WI38 (cell line): ENCODE measurements around the gene S1PR1.
"Not testable (repeated sequence)": the region's sequence is repeated elsewhere in the genome, so short reads cannot be mapped to it uniquely, and the experiment has no call there.

Experiments used
- H3K4me3 ChIP-seq: 2 replicates; pipeline ENCODE4 v1.5.1; 2011; ENCODE audit warnings: low read depth, mild to moderate bottlenecking, control low read depth, low read length
- TF ChIP-seq, protein P1 (sequence below): IDR thresholded peaks from 2 replicates; pipeline ENCODE4 v1.5.1; 2012; ENCODE audit warnings: low read depth, mild to moderate bottlenecking, control low read depth, low read length

The S1PR1 gene

DNA sequence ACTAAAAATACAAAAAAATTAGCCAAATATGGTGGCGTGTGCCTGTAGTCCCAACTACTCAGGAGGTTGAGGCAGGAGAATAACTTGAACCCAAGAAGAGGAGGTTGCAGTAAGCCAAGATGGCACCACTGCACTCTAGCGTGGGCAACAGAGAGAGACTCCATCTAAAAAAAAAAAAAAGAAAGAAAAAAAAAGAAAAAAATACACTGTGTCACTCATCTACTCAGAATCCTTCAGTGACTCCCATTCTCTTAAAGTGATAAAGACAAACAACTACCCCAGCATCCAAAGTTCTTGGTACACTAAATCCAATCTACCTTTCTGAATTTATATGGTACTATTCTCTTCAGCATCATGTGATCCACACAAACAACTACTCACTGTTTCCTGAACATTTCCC is 40.2 kb upstream of the S1PR1 start:
- TF ChIP-seq, protein P1, sequence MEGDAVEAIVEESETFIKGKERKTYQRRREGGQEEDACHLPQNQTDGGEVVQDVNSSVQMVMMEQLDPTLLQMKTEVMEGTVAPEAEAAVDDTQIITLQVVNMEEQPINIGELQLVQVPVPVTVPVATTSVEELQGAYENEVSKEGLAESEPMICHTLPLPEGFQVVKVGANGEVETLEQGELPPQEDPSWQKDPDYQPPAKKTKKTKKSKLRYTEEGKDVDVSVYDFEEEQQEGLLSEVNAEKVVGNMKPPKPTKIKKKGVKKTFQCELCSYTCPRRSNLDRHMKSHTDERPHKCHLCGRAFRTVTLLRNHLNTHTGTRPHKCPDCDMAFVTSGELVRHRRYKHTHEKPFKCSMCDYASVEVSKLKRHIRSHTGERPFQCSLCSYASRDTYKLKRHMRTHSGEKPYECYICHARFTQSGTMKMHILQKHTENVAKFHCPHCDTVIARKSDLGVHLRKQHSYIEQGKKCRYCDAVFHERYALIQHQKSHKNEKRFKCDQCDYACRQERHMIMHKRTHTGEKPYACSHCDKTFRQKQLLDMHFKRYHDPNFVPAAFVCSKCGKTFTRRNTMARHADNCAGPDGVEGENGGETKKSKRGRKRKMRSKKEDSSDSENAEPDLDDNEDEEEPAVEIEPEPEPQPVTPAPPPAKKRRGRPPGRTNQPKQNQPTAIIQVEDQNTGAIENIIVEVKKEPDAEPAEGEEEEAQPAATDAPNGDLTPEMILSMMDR, result no peak

GRCh38 chr1:101198842-101199636 is 37.8 kb upstream of the S1PR1 start:
- TF ChIP-seq, protein P1, result no peak
- H3K4me3 ChIP-seq, result no peak overlapping the region

More for the DNA sequence above, 40.2 kb upstream of the S1PR1 start:
- no peak overlapping the region for H3K4me3 ChIP-seq

DNA sequence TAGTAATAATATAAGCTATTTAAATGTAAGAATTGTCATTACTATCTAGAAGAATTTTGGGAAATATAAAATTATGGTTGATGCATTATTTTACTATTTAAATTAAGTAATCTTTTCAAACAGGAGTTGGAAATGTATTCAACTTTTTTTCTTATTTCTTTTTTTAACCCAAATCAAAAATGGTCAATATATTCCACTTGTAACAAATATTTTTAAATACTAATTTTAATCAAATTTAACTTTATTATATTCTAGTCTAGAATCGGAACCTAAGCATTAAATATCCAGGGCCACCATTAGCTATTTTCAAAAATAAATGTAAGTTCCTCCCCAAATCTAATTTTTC is 37.2 kb upstream of the S1PR1 start:
- no peak overlapping the region for H3K4me3 ChIP-seq
- TF ChIP-seq, protein P1, result no peak

GRCh38 chr1:101200513-101200912 is 36.3 kb upstream of the S1PR1 start:
- TF ChIP-seq, protein P1, result no peak
- H3K4me3 ChIP-seq, result no peak overlapping the region

DNA sequence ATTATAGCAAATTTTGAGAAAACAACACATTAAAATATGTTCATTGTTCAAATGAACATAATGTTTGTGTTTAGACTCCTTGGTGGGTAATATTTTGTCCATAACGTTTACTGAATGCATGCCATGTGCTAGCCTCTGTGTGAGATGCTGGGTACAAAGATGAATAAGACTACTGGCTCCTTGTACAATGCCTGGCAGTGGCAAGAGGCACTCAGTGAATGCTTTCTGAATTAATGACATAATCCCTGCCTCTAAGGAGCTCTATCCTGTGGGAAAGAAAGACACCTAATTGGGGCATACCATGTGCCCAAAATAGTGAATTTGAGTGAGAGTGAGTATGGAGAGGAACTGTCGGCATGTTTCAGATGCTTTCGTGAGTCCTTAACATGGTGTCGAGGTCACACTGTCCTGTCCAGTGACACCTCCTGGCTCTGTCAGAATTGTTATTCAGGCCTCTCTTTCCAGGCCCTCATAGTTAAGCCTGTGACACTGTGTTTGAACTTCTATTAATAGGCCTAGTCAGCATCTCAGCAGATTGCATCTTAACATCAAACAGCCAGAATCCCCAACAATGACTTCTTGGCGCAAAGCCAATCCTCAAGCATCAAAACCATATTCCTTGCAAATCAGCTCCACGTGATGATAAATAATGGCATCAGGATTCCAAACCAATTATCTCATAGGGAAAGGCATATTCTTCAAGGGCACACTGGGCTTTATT is 32.8 kb upstream of the S1PR1 start:
- H3K4me3 ChIP-seq, result no peak overlapping the region
- TF ChIP-seq, protein P1, result no peak

DNA sequence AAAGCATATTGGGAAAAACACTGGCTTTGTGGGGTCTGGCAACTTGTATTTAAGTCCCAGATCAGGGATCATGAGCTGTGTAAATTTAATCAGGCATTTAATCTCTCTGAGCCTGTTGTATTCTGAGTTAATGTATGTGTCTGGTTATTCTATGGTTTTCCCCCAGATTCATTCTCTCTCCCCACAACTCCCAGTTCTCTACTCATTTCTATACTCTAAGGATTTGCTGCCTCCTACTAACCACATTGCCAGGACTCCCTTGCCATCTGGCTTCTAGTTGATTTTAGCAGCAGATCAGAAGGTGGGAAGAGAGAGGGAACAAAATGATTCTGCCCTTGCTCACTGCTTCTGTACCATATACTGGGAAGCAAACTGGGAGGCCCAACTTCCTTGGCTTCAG is 31.4 kb upstream of the S1PR1 start:
- no peak overlapping the region for H3K4me3 ChIP-seq
- TF ChIP-seq, protein P1, result no peak

DNA sequence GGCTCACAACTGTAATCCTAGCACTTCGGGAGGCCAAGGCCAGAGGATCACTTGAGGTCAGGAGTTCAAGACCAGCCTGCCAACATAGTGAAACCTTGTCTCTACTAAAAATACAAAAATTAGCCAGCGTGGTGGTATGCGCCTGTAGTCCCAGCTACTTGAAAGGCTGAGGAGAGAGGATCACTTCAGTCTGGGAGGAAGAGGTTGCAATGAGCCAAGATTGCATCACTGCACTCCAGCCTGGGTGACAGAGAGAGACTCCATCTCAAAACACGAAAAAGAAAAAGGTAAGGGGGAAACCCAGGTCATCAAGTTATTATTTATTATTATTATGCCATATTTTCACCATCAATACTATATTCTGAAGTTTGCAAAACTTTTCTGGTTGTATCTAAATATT is 30.7 kb upstream of the S1PR1 start:
- H3K4me3 ChIP-seq, result not testable (repeated sequence)

GRCh38 chr1:101207271-101207670 is 29.5 kb upstream of the S1PR1 start:
- not testable (repeated sequence) for H3K4me3 ChIP-seq
